T-helper 17 cell (primary cell): ENCODE measurements around the gene CACNA1G. TPM values are rescaled to one million over a fixed set of nuclear protein-coding genes. Genes with fewer than 3 reads are reported as not detected.

Source experiments
- ATAC-seq: fragments of 150-1000 bp; cut with Tn5 transposase; 2 replicates; pipeline ENCODE4 v1.10.0; 2021; ENCODE audit warnings: mild to moderate bottlenecking, moderate library complexity
- DNase-seq, 3 donors: peaks; one replicate each; pipeline versions ENCODE4 v3.0.0 to v3.0.0-alpha.2; 2020 to 2021
- H3K9me3 ChIP-seq: one replicate; pipeline ENCODE4 v1.7.0; 2013; ENCODE audit warnings: low read length, mild to moderate bottlenecking; ENCODE audit not compliant: control insufficient read depth, poor library complexity, severe bottlenecking
- H3K27ac Mint-ChIP-seq: one replicate; pipeline ENCODE4 v1.8.0; 2022; ENCODE audit warnings: mild to moderate bottlenecking, moderate library complexity, mixed read lengths
- H3K27me3 Mint-ChIP-seq: one replicate; pipeline ENCODE4 v1.8.0; 2022; ENCODE audit warnings: mixed read lengths
- H3K36me3 Mint-ChIP-seq: one replicate; pipeline ENCODE4 v1.8.0; 2022; ENCODE audit warnings: low read depth, mixed read lengths
- H3K4me1 Mint-ChIP-seq: one replicate; pipeline ENCODE4 v1.8.0; 2022; ENCODE audit warnings: mild to moderate bottlenecking, mixed read lengths
- H3K4me3 Mint-ChIP-seq: one replicate; pipeline ENCODE4 v1.8.0; 2022; ENCODE audit warnings: mild to moderate bottlenecking, moderate library complexity, mixed read lengths
- total RNA-seq, 4 donors: library from RNA in 2 of 4; stranded (reverse) in 2 of 4; gene quantifications; one replicate each; pipeline ENCODE4 v1.2.3 and lab custom pipeline; 2022 to 2026

The CACNA1G gene
- total RNA-seq, 2 donors from 2014 or later, result 0.05 to 0.18 TPM

DNA sequence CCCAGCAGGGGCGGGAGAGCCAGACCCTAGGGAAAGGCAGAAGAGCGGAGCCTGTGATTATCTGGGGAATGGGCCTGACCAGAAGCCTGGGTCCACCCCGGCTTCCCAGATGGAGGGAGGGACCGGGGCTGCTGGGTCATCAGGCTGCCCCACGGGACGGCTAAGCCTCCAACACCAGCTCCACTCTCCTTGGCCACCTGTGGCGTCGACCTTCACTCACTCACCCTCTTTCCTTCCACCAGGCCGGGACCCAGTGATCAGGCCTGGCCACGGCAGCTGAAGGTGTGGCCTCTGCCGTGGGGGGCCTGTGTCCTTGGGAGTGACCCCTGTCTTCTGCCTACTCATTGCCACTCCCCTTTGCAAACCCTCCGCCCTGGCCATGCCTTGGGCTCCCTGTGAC is 51.8 kb downstream of the CACNA1G start:
- no peak overlapping the region for H3K4me3 Mint-ChIP-seq
- H3K36me3 Mint-ChIP-seq, result peaks cover 2% of the 10 kb centered on the region
- DNase-seq (no peak), ATAC-seq (no peak)
- H3K9me3 ChIP-seq, result no peaks in the 10 kb centered on the region
- H3K27me3 Mint-ChIP-seq, result peaks cover 44% of the 10 kb centered on the region
- H3K4me1 Mint-ChIP-seq, result peaks cover 7% of the 10 kb centered on the region
- H3K27ac Mint-ChIP-seq, result no peak overlapping the region

- Mint-ChIP-seq H3K27me3 (peaks cover 38% of the 10 kb centered on the region), H3K27ac (no peak overlapping the region)
These were observed 52.8 kb downstream of the CACNA1G start for GRCh38 chr17:50613007-50613992.

GRCh38 chr17:50614471-50615051 is 54.0 kb downstream of the CACNA1G start:
- Mint-ChIP-seq H3K4me3 (no peak overlapping the region), H3K4me1 (peaks cover 12% of the 10 kb centered on the region), H3K36me3 (peaks cover 2% of the 10 kb centered on the region), H3K27me3 (peaks cover 28% of the 10 kb centered on the region), H3K27ac (peak overlapping the region; percentile 43)
- H3K9me3 ChIP-seq, result no peaks in the 10 kb centered on the region
- ATAC-seq, result no peak
- DNase-seq, result no peak

More at GRCh38 chr17:50613007-50613992, 52.8 kb downstream of the CACNA1G start:
- Mint-ChIP-seq H3K4me1 (peaks cover 7% of the 10 kb centered on the region), H3K36me3 (peaks cover 2% of the 10 kb centered on the region), H3K4me3 (no peak overlapping the region)
- H3K9me3 ChIP-seq, result no peaks in the 10 kb centered on the region
- ATAC-seq, result no peak
- DNase-seq, result no peak

- H3K27me3 Mint-ChIP-seq, result peaks cover 15% of the 10 kb centered on the region
- ATAC-seq, result no peak
- H3K27ac Mint-ChIP-seq, result no peak overlapping the region
- DNase-seq, result no peak
- H3K4me1 Mint-ChIP-seq, result peaks cover 12% of the 10 kb centered on the region
- no peaks in the 10 kb centered on the region for H3K9me3 ChIP-seq
- no peaks in the 10 kb centered on the region for H3K36me3 Mint-ChIP-seq
- H3K4me3 Mint-ChIP-seq, result no peak overlapping the region
These were observed 55.3 kb downstream of the CACNA1G start for GRCh38 chr17:50615828-50616227.

- Mint-ChIP-seq H3K4me1 (peaks cover 12% of the 10 kb centered on the region), H3K27ac (no peak overlapping the region), H3K36me3 (no peaks in the 10 kb centered on the region)
These were observed 57.8 kb downstream of the CACNA1G start for GRCh38 chr17:50618300-50618699.

DNA sequence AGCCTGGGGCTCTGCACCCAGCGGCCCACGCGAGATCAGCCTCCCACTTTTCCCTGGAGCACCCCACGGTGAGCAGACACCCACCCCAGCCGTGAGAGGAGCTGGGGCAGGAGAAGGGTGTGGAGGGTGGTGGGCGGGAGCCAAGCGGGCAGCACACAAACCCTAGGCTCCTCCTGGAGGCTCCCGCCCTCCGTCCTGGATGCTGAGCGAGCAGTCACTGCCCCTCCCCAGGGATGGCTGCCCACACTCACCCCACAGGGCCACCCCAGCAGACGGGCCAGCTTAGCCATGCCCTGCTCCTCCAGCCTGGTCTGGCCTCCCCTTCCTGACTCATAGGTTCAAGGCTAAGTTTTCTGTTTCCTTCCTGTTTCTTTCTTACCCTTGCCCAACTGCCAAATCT is 58.4 kb downstream of the CACNA1G start:
- peaks cover 12% of the 10 kb centered on the region for H3K4me1 Mint-ChIP-seq
- no peak overlapping the region for H3K4me3 Mint-ChIP-seq
- peak overlapping the region; percentile 65 for H3K27ac Mint-ChIP-seq
- DNase-seq (no peak), ATAC-seq (no peak)
- H3K36me3 Mint-ChIP-seq, result no peaks in the 10 kb centered on the region
- H3K27me3 Mint-ChIP-seq, result peaks cover 15% of the 10 kb centered on the region
- H3K9me3 ChIP-seq, result no peaks in the 10 kb centered on the region

More at GRCh38 chr17:50618300-50618699, 57.8 kb downstream of the CACNA1G start:
- DNase-seq (no peak), ATAC-seq (no peak)
- no peak overlapping the region for H3K4me3 Mint-ChIP-seq
- H3K9me3 ChIP-seq, result no peaks in the 10 kb centered on the region
- H3K27me3 Mint-ChIP-seq, result peaks cover 17% of the 10 kb centered on the region

GRCh38 chr17:50619489-50619888 is 59.0 kb downstream of the CACNA1G start:
- no peak for ATAC-seq
- H3K36me3 Mint-ChIP-seq, result no peaks in the 10 kb centered on the region

GRCh38 chr17:50620237-50620636 is 59.7 kb downstream of the CACNA1G start:
- Mint-ChIP-seq H3K36me3 (peaks cover under 1% of the 10 kb centered on the region), H3K27ac (no peak overlapping the region)
- ATAC-seq, result no peak

More at GRCh38 chr17:50619489-50619888, 59.0 kb downstream of the CACNA1G start:
- H3K27ac Mint-ChIP-seq, result peak overlapping the region; percentile 65
- H3K4me3 Mint-ChIP-seq, result no peak overlapping the region
- peaks cover 15% of the 10 kb centered on the region for H3K27me3 Mint-ChIP-seq
- DNase-seq, result no peak
- no peaks in the 10 kb centered on the region for H3K9me3 ChIP-seq
- peaks cover 6% of the 10 kb centered on the region for H3K4me1 Mint-ChIP-seq

GRCh38 chr17:50620858-50621257 is 60.3 kb downstream of the CACNA1G start:
- peak overlapping the region; percentile 32 for H3K27ac Mint-ChIP-seq
- DNase-seq (no peak), ATAC-seq (no peak)
- H3K27me3 Mint-ChIP-seq, result peaks cover 27% of the 10 kb centered on the region
- no peak overlapping the region for H3K4me3 Mint-ChIP-seq
- no peaks in the 10 kb centered on the region for H3K9me3 ChIP-seq
- H3K4me1 Mint-ChIP-seq, result peaks cover 8% of the 10 kb centered on the region
- peaks cover 3% of the 10 kb centered on the region for H3K36me3 Mint-ChIP-seq

More at GRCh38 chr17:50620237-50620636, 59.7 kb downstream of the CACNA1G start:
- no peaks in the 10 kb centered on the region for H3K9me3 ChIP-seq
- no peak for DNase-seq
- Mint-ChIP-seq H3K27me3 (peaks cover 21% of the 10 kb centered on the region), H3K4me1 (peaks cover 5% of the 10 kb centered on the region), H3K4me3 (no peak overlapping the region)

DNA sequence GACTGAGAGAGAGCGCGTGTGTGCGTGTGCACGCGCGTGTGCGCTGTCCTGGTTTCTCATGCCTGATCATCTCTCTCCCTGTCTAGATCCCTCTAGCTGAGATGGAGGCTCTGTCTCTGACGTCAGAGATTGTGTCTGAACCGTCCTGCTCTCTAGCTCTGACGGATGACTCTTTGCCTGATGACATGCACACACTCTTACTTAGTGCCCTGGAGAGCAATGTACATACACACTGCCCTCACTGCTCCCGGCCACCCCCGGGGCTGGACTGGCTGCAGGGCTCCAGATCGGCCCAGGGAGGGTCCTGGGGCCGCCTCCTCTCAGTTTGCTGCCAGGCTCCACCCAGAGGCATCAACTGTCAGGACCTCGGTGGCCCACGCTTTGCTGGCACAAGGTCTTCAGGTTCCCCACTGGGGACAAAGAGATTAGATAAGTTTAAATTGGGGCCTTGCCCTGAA is 61.1 kb downstream of the CACNA1G start:
- H3K36me3 Mint-ChIP-seq, result peaks cover 3% of the 10 kb centered on the region
- ATAC-seq (peak; percentile 39), DNase-seq (no peak)

DNA sequence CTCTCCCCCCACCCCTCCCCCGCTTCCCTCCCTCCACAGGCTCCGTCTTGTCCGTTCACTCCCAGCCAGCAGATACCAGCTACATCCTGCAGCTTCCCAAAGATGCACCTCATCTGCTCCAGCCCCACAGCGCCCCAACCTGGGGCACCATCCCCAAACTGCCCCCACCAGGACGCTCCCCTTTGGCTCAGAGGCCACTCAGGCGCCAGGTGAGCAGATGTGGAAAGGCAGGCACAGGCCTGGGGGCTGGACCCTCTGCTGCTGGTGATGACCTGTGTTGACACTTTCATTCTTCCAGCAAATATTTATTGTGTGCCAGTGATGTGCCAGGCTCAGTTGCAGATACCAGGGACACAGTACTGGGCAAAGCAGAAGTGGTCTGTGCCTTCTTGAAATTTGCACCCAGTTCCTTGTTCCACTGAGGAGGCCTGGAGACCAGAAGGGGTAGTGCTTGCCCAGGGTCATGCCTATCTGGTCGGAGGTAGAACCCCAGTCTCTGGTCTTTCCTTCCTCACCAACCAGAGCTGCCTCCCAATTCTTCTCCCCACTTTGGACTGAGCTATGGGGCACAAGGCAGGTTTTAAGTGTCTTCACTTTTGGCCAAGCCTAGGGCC is 63.9 kb downstream of the CACNA1G start:
- H3K4me1 Mint-ChIP-seq, result peaks cover 3% of the 10 kb centered on the region
- H3K27ac Mint-ChIP-seq, result no peak overlapping the region
- no peaks in the 10 kb centered on the region for H3K9me3 ChIP-seq
- H3K4me3 Mint-ChIP-seq, result no peak overlapping the region
- ATAC-seq (no peak), DNase-seq (no peak)
- peaks cover 3% of the 10 kb centered on the region for H3K36me3 Mint-ChIP-seq
- H3K27me3 Mint-ChIP-seq, result peaks cover 58% of the 10 kb centered on the region

More for the DNA sequence above, 61.1 kb downstream of the CACNA1G start:
- no peaks in the 10 kb centered on the region for H3K9me3 ChIP-seq
- peaks cover 8% of the 10 kb centered on the region for H3K4me1 Mint-ChIP-seq
- no peak overlapping the region for H3K27ac Mint-ChIP-seq
- H3K27me3 Mint-ChIP-seq, result peaks cover 34% of the 10 kb centered on the region
- H3K4me3 Mint-ChIP-seq, result no peak overlapping the region

DNA sequence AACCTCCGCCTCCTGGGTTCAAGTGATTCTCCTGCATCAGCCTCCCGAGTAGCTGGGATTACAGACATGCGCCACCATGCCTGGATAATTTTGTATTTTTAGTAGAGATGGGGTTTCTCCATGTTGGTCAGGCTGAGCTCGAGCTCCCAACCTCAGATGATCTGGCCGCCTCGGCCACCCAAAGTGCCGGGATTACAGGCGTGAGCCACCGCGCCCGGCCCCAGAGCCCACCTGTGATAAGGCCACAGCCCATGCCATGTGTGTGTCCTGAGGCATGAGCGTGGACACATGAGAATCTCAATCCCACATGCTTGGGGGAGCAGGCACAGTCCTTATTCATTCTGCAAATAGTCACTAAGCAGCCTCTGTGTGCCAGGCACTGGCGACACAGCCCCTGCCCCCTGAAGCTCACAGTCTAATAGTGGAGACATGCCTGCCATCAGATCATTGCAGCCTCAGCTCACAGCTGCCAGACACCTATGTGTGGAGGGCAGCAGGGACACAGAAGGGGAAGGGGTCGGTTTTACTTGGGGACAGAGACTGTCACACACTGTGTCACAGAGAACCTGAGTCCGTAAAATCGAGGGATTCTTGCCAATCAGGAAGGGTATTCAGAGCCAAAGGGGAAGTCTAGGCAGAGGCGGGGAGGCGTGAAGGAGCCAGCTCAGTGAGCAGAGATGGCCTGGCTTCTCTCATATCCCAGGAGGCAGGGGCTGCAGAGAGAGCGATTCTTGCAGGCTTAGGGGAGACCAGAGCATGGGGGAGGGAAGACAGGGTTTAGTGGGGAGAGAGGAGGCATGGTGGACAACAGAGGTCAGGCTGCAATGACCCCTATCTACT is 64.7 kb downstream of the CACNA1G start:
- Mint-ChIP-seq H3K27me3 (peaks cover 64% of the 10 kb centered on the region), H3K4me3 (no peak overlapping the region)
- DNase-seq, result no peak

More for the DNA sequence above, 64.7 kb downstream of the CACNA1G start:
- Mint-ChIP-seq H3K4me1 (peaks cover 3% of the 10 kb centered on the region), H3K27ac (no peak overlapping the region), H3K36me3 (peaks cover 3% of the 10 kb centered on the region)
- H3K9me3 ChIP-seq, result no peaks in the 10 kb centered on the region
- ATAC-seq, result no peak
